OCI-M2 (cell line): ENCODE data around the gene RFXANK.

Experiments used
- DNase-seq: peaks from one replicate; lab custom pipeline; 2025; ENCODE audit not compliant: unreplicated experiment; lab: John Stamatoyannopoulos, UW

Gene RFXANK

DNA sequence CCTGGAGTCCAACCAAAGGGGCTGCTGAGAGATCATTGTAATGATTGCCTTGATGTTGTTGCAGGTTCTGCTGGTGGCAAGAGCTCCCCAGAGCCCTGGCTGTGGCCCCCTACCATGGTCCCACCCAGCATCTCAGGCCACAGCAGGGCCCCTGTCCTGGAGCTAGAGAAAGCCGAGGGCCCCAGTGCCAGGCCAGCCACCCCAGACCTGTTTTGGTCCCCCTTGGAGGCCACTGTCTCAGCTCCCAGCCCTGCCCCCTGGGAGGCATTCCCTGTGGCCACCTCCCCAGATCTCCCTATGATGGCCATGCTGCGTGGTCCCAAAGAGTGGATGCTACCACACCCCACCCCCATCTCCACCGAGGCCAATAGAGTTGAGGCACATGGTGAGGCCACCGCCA is 35.2 kb downstream of the RFXANK start:
- no peak for DNase-seq

DNA sequence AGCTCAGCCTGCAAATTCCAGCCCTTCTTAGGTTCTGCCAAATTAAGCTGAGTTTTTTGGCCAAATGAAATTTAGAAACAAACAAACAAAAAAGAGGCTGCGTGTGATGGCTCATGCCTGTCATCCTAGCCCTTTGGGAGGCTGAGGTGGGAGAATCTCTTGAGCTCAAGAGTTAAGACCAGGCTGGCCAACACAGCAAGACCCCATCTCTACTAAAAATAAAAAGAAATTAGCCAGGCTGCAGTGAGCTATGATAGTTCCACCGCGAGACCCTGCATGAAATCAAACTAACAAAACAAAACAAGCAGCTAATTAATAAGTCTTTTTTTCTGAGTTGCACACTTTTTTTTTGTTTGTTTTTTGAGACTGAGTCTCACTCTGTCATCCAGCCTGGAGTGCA is 37.6 kb downstream of the RFXANK start:
- DNase-seq: no peak

DNA sequence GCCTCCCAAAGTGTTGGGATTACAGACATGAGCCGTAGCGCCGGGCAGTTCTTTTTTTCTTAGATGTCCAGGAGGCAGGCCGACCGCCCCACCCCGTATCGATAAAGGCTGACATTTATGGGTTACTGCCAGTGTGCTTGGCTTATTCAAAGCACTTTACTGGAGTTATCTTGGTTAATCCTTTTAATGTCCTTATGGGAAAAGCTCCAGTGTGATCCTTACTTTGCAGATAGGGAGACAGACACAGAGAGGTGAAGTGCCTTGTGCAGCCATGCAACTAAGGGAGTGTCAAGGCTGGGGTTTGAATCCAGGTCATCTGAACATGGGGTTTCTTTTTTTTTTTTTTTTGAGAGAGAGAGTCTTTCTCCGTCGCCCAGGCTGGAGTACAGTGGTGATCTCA is 38.9 kb downstream of the RFXANK start:
- DNase-seq: no peak

DNA sequence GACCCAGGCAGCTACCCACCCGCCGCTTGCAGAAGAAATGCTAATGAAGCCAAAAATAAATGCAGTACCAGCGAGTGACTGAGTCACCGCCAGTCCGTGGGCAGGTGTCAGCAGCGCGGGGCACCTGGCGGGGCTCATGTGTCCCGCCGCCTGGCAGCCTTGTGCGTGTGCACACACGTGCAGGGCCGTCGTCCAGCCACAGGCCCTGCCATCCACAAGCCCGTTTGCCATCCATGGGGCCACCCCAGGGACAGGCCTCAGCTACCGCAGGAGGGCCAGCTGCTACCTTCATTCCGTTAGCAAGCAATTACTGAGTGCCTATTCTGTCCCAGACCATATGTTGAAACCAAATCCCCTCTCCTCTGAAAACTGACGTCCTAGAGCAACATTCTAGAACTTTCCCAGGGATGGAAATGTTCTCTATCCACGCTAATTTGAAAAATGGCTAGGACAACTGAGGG is 40.2 kb downstream of the RFXANK start:
- DNase-seq: no peak

DNA sequence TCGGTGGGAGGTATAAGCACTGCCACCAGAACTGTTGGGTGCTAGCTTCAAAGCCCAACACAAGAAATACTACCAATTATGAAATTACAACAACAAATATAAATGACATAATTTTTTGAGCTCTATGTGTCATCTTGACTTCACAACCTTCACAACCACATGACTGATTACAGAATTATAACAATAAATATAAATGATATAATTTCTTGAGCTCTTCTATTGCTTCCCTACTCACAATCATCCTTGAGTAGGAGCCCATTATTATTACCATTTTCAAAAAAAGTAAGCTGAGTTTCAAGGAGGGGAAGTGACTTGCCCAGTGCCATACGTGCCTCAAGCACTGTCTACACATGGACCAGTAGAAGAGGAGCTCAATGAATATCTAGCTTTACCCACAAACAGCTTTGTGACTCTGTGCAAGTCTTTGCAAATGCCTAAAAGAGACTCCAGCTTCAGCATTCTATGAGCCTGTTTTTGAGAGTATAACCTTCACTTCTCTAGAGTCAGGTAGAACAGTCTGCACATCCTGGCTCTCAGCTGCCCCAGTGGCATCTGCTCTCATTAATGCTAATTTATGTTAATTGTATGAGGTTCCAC is 42.3 kb downstream of the RFXANK start:
- DNase-seq: no peak

DNA sequence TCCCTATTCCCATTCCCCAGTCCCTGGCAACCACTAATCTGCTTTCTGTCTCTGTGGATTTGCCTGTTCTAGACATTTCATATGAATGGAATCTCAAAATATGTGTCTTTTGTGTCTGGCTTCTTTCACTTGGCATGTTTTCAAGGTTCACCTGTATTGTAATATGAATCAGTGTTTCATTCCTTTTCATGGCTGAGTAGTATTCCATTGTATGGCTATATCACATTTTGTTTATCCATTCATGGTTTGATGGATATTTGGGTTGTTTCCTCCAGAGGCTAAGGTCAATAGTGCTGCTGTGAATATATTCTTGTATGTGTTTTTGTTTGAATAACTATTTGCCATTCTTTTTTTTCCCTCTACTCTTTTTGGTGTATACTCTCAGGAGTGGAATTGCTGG is 44.1 kb downstream of the RFXANK start:
- no peak for DNase-seq

DNA sequence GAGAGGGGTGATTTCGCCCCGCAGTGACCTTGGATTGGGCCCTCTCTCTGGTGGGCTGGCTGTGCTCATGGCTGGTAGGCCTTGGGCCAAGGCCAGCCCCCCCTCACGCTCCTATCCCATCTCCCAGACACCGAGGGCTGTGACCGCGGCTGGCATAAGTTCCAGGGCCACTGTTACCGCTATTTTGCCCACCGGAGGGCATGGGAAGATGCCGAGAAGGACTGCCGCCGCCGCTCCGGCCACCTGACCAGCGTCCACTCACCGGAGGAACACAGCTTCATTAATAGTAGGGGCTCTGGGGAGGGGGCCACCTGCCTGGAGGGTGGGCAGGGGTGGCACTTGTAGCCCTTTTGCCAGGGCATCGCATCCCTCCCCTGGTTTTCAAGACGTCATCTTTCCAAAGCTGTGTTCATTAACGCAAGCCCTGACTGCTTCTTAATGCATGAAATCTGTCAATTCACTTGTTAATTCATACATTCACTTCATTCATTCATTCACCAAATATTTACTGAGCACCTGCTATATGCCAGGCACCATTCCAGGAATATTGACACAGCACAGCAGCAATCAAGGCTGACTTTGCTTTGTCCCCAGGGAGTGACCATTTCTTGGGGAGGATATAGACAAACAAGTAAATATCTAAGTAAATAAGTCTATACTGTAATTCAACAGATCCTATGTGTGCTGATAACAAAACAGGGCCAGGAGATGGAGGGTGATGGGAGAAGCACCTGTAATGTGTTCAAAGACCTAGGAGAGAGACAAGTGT is 46.3 kb downstream of the RFXANK start:
- no peak for DNase-seq

DNA sequence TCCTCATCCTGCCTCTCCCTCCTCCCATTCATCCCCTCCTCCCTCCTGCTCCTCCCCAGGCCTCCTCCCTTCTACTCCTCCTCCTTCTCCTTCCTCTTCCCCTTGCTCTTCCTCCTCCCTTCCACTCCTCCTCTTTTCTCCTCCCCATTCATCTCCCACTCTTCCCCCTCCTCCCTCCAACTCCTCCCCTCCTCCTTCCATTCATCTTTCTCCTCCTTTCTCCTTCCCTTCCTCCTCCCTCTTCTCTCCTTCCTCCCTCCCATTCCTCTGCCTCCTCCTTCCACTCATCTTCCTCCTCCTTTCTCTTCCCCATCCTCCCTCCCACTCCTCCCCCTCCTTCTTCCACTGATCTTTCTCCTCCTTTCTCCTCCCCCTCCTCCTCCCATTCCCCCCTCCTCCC is 47.6 kb downstream of the RFXANK start:
- DNase-seq: no peak

DNA sequence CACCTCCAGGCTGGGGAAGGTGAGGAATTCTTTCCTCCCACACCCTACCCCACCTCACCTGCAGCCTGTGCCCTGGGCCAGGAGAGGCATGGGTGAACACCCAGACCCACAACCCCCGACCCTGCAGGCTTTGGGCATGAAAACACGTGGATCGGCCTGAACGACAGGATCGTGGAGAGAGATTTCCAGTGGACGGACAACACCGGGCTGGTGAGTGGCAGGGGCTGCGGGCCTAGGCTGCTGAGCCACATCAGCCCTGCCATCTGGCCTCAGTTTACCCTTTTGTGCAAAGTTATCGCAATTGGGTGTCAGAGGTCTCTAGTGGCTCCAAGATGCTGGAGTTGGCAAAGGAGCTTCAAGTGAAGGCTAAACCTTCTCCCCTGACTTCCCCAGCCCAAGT is 48.4 kb downstream of the RFXANK start:
- DNase-seq: no peak

DNA sequence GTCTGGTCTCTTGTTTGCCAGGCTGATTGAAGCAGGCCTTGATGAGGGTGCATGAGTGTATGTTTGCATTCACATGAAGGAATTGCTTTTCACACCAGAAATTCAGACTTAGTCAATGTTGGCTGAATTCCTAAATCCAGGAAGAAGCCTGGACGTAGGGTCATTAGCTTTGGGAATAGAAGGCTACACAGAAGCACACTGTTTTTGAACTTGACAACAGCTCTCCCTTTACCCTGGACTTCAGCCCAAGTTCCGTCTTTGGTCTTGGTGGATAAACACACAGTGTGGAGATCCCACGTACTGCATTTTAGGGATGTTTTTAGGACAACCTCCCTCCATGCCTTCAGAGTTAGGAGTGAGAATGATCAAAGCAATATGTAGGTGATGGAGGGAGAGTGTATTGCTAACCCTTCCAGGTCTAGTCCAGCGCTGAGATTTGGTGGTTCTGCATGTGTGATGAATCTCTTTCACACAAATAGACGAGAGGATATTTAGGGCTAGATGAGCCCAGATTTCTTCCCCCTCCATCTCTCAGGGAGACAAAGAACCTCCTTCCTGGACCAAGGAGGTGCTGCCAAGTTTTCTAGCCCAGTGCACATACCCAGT is 58.2 kb downstream of the RFXANK start:
- no peak for DNase-seq
